Astrocyte of the spinal cord (primary cell): ENCODE measurements around the gene CD86.

Experiments used
- DNase-seq: peaks from one replicate; pipeline ENCODE4 v3.0.0; 2011; ENCODE audit warnings: low read depth, low spot score
- H3K4me3 ChIP-seq: 2 replicates; pipeline ENCODE4 v1.5.1; 2011; ENCODE audit warnings: low read depth, mild to moderate bottlenecking, low read length, moderate library complexity
- in situ Hi-C: cut with HindIII; loops from 2 replicates; pipeline ENCODE4 v1.10.0; 2017; ENCODE audit warnings: low sequenced_read_pairs
- TF ChIP-seq, protein P1 (sequence below): IDR thresholded peaks from 2 replicates; pipeline ENCODE4 v1.5.1; 2012; ENCODE audit warnings: low read depth, mild to moderate bottlenecking, low read length, inconsistent platforms

CD86 gene

DNA sequence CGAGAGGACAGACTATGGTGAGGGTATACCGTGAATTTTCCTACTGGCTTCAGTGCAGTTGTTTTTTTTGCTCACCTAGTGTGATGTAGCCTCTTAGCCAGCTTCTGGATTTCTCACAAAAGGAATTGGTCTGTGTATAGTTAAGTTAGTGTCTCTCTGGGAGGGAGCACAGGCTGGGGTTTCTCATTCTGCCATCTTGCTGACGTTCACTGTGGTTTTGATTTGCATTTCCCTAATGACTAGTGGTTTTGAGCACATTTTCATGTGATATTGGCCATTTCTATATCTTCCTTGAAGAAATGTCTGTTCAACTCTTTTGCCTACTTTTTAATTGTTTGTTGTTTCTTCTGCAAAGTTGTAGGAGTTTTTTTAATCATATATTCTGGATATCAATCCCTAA is 2.2 kb upstream of the CD86 start:
- no peak overlapping the region for H3K4me3 ChIP-seq
- in situ Hi-C loops: no loop called here
- TF ChIP-seq, protein P1, sequence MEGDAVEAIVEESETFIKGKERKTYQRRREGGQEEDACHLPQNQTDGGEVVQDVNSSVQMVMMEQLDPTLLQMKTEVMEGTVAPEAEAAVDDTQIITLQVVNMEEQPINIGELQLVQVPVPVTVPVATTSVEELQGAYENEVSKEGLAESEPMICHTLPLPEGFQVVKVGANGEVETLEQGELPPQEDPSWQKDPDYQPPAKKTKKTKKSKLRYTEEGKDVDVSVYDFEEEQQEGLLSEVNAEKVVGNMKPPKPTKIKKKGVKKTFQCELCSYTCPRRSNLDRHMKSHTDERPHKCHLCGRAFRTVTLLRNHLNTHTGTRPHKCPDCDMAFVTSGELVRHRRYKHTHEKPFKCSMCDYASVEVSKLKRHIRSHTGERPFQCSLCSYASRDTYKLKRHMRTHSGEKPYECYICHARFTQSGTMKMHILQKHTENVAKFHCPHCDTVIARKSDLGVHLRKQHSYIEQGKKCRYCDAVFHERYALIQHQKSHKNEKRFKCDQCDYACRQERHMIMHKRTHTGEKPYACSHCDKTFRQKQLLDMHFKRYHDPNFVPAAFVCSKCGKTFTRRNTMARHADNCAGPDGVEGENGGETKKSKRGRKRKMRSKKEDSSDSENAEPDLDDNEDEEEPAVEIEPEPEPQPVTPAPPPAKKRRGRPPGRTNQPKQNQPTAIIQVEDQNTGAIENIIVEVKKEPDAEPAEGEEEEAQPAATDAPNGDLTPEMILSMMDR: no peak
- DNase-seq: no peak

DNA sequence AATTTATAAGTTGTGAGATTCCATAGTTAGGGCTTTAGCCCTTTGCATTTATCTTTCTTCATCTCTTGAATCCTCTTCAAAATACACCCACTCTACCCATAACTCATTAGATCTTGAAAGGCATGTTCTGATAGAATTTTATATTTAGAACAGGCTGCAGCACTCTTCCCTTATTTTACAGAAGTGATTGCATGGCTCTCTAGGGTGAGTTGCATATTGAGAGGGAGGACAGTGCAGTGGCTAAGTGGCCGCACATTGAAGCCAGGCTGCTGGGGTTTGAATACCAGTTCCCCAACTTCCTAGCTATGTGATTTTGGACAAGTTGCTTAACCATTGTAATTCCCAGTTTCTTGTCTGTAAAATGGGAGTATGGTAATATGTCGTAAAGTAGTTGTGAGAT is 2.5 kb downstream of the CD86 start:
- in situ Hi-C loops: no loop called here
- no peak overlapping the region for H3K4me3 ChIP-seq
- TF ChIP-seq, protein P1: no peak
- DNase-seq: no peak

DNA sequence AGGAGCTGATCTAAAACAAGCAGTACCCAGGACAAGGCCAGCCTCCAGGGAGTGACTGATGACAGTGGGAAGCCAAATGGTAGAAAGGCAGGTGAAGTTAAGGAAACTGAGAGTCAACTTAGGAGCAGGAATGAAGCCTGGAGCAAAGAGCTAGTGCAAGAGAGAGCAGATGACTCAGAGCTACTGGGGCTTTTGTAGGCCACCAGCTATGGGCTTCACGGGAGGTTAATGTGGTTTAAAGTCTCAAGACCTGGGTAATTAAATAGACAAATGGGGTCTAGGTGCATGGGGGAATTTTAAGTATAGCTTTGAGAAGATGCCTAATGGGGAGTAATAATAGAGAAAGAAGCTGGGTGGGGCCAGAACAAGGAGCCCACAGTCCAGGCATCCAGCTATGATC is 3.1 kb downstream of the CD86 start:
- TF ChIP-seq, protein P1: no peak
- DNase-seq: no peak
- no peak overlapping the region for H3K4me3 ChIP-seq
- in situ Hi-C loops: no loop called here

DNA sequence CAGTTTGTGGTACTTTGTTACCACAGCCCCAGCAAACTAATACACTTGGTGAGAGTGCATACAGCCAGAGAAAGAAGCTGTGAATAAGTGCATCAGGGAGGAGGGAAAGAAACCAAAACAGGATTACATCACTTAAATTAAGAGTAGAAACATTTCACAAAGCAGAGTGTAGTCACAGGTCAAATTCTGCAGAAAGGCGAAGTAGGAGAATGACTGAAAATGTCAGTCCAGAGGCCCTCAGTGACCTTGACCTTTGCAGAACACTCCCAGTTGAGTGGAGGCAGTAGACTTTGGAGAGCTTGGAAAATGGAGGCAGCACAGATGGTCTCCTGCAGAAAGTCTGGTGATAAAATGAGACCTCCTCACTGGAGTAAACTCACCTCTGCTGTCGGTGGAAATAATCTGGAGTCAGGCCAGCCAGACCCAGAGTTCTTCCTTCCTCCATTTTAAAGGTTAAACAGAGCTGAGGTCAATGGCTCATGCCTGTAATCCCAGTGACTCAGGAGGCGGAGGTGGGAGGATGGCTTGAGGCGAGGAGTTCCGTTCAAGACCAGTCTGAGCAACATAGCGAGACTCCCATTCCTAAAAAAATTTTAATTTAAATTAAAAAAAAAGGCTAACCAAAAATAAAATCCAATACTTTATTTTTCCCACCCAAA is 5.0 kb downstream of the CD86 start:
- TF ChIP-seq, protein P1: no peak
- no peak for DNase-seq
- no peak overlapping the region for H3K4me3 ChIP-seq
- in situ Hi-C loops: no loop called here

DNA sequence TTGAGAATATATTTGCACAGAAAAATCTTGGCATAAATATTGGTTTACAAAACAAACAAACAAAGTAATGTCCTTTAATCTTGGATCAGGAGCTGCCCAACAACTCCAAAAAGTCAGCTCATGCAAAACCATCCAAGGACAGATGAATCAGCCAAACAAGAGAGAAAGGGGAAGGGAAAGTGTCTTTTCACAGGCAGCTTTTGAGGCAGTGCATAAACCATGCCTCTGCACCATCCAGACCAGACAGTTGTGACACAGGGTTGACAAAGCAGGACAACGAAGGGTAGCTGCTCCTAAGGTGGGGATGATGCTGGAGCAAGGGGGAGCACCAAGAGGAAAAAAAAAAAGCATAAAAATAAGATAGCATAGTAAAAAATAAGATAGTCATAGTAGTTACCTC is 8.7 kb downstream of the CD86 start:
- TF ChIP-seq, protein P1: no peak
- no peak overlapping the region for H3K4me3 ChIP-seq

DNA sequence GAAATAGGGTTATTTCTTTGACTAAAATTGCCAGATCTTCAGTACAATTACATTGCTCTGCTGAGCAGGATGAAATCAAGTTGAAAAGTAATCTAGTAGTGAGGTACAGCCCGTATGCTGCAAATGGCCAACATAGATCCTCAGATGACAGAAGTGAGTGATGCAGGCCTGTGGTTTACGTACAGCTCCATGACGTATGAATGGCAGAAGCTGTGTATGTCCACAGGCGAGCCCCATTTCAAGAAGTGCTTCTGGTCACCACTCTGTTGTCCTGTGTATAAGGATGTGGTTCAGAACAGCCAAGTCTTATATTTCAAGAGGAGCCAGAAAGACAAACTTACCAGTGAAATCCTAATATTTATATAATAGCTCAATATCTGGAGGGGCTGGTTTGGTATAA is 9.2 kb downstream of the CD86 start:
- in situ Hi-C loops: no loop called here
- H3K4me3 ChIP-seq: no peak overlapping the region
- TF ChIP-seq, protein P1: no peak
- no peak for DNase-seq

More for the DNA sequence above, 8.7 kb downstream of the CD86 start:
- in situ Hi-C loops: no loop called here
- DNase-seq: no peak
